ENCODE results near the gene CFTR. TPM values are rescaled to one million over a fixed set of nuclear protein-coding genes. Genes with fewer than 3 reads are reported as not detected.
"Not testable (repeated sequence)": the region's sequence is repeated elsewhere in the genome, so short reads cannot be mapped to it uniquely, and the experiment has no call there.

CFTR gene
- total RNA-seq, 1 donor from 2014 or later, result 10.3 TPM

GRCh38 chr7:117707080-117707479 lies 227.3 kb downstream of the CFTR start:
- no peak for DNase-seq (ENCODE audit: low read depth)
- Histone ChIP-seq H3K4me3 (ENCODE audit: low read depth, low read length) (no peak overlapping the region), H3K36me3 (ENCODE audit: control insufficient read depth, insufficient read depth, low read length) (no peaks in the 10 kb centered on the region), H3K27me3 (ENCODE audit: control insufficient read depth, insufficient read depth, low read length) (no peaks in the 10 kb centered on the region)
- TF ChIP-seq CTCF (IDR thresholded peaks at IDR 0.05; ENCODE audit: insufficient read depth, low read length, poor library complexity, severe bottlenecking), result no peak

- not testable (repeated sequence) for H3K27me3 ChIP-seq (ENCODE audit: control insufficient read depth, insufficient read depth, low read length); H3K4me3 ChIP-seq (ENCODE audit: low read depth, low read length); DNase-seq (ENCODE audit: low read depth); H3K36me3 ChIP-seq (ENCODE audit: control insufficient read depth, insufficient read depth, low read length)
Measured at GRCh38 chr7:117708173-117708572, 228.3 kb downstream of the CFTR start.

GRCh38 chr7:117711556-117711955 lies 231.7 kb downstream of the CFTR start:
- H3K27me3 ChIP-seq (ENCODE audit: control insufficient read depth, insufficient read depth, low read length), result no peaks in the 10 kb centered on the region

GRCh38 chr7:117715784-117716445 lies 236.1 kb downstream of the CFTR start:
- DNase-seq (ENCODE audit: low read depth), result peak; percentile 52
- Histone ChIP-seq H3K27me3 (ENCODE audit: control insufficient read depth, insufficient read depth, low read length) (no peaks in the 10 kb centered on the region), H3K4me3 (ENCODE audit: low read depth, low read length) (no peak overlapping the region), H3K36me3 (ENCODE audit: control insufficient read depth, insufficient read depth, low read length) (peaks cover 2% of the 10 kb centered on the region)
- peak; percentile 65 for TF ChIP-seq CTCF (IDR thresholded peaks at IDR 0.05; ENCODE audit: insufficient read depth, low read length, poor library complexity, severe bottlenecking)

More at GRCh38 chr7:117711556-117711955, 231.7 kb downstream of the CFTR start:
- H3K4me3 ChIP-seq (ENCODE audit: low read depth, low read length), result no peak overlapping the region
- no peak for TF ChIP-seq CTCF (IDR thresholded peaks at IDR 0.05; ENCODE audit: insufficient read depth, low read length, poor library complexity, severe bottlenecking)
- DNase-seq (ENCODE audit: low read depth), result no peak
- H3K36me3 ChIP-seq (ENCODE audit: control insufficient read depth, insufficient read depth, low read length), result no peaks in the 10 kb centered on the region

GRCh38 chr7:117716707-117717299 lies 237.0 kb downstream of the CFTR start:
- H3K4me3 ChIP-seq (ENCODE audit: low read depth, low read length), result no peak overlapping the region
- TF ChIP-seq CTCF (IDR thresholded peaks at IDR 0.05; ENCODE audit: insufficient read depth, low read length, poor library complexity, severe bottlenecking), result no peak
- no peaks in the 10 kb centered on the region for H3K27me3 ChIP-seq (ENCODE audit: control insufficient read depth, insufficient read depth, low read length)
- DNase-seq (ENCODE audit: low read depth), result peak; percentile 94
- H3K36me3 ChIP-seq (ENCODE audit: control insufficient read depth, insufficient read depth, low read length), result peaks cover 2% of the 10 kb centered on the region

- Histone ChIP-seq H3K4me3 (ENCODE audit: low read depth, low read length) (no peak overlapping the region), H3K27me3 (ENCODE audit: control insufficient read depth, insufficient read depth, low read length) (no peaks in the 10 kb centered on the region), H3K36me3 (ENCODE audit: control insufficient read depth, insufficient read depth, low read length) (peaks cover 2% of the 10 kb centered on the region)
- no peak for TF ChIP-seq CTCF (IDR thresholded peaks at IDR 0.05; ENCODE audit: insufficient read depth, low read length, poor library complexity, severe bottlenecking)
- DNase-seq (ENCODE audit: low read depth), result no peak
Measured at GRCh38 chr7:117717357-117717756, 237.5 kb downstream of the CFTR start.

Other genes starting within 250 kb of the CFTR start
- 0.07 and 0.29 TPM in 2 replicates for gene WNT2, start 157.0 kb upstream of the CFTR start, total RNA-seq
- not detected in 2 replicates for gene ASZ1, start 52.5 kb upstream of the CFTR start, total RNA-seq